ENCODE results near the gene FOXP1.

- no peak for TF ChIP-seq CTCF (IDR thresholded peaks at IDR 0.05)
- TF ChIP-seq EZH2 (IDR thresholded peaks at IDR 0.05; ENCODE audit: borderline replicate concordance, insufficient read depth, low read depth, low read length, poor library complexity, severe bottlenecking): no peak
Observed at GRCh38 chr3:71391361-71391760, 192.2 kb downstream of the FOXP1 start.

All from B cell (primary cell).